DOHH2 (cell line): Measurements from ENCODE around the gene NEK8.

ENCODE experiments used
- H3F3A ChIP-seq: fragments of 200-600 bp; sonication (generic), shearing (Covaris generic); 2 replicates; pipeline ENCODE4 v1.6.0; 2016; ENCODE audit warnings: antibody characterized with exemption, mild to moderate bottlenecking; ENCODE audit not compliant: control insufficient read depth, insufficient read depth
- H3K27ac ChIP-seq: fragments of 200-600 bp; sonication (generic); 2 replicates; pipeline ENCODE4 v1.5.1; 2014; ENCODE audit warnings: low read depth, mild to moderate bottlenecking, low read length, moderate library complexity
- H3K27me3 ChIP-seq: fragments of 200-600 bp; sonication (generic); 2 replicates; pipeline ENCODE4 v1.6.1; 2014; ENCODE audit warnings: mild to moderate bottlenecking, low read length, mixed read lengths; ENCODE audit not compliant: control insufficient read depth
- H3K36me3 ChIP-seq: fragments of 200-600 bp; sonication (generic); 2 replicates; pipeline ENCODE4 v1.6.1; 2014; ENCODE audit warnings: mild to moderate bottlenecking, low read length, moderate library complexity, mixed read lengths; ENCODE audit not compliant: control insufficient read depth
- H3K4me1 ChIP-seq: fragments of 200-600 bp; sonication (generic); 2 replicates; pipeline ENCODE4 v1.6.1; 2014; ENCODE audit warnings: mild to moderate bottlenecking, low read length, mixed read lengths; ENCODE audit not compliant: control insufficient read depth
- H3K4me2 ChIP-seq: fragments of 200-600 bp; sonication (generic); 2 replicates; pipeline ENCODE4 v1.6.0; 2014; ENCODE audit warnings: mild to moderate bottlenecking, low read length, moderate library complexity
- H3K4me3 ChIP-seq: fragments of 200-600 bp; sonication (generic); 2 replicates; pipeline ENCODE4 v1.5.1; 2014; ENCODE audit warnings: mild to moderate bottlenecking, low read length, mixed read lengths
- H3K79me2 ChIP-seq: fragments of 200-600 bp; sonication (generic); 2 replicates; pipeline ENCODE4 v1.6.1; 2014; ENCODE audit warnings: mild to moderate bottlenecking, low read length, mixed read lengths; ENCODE audit not compliant: control insufficient read depth
- H3K9me2 ChIP-seq: fragments of 200-600 bp; sonication (generic); replicated peaks from 2 replicates; pipeline ENCODE4 v1.6.1; 2014; ENCODE audit warnings: mild to moderate bottlenecking, low read length, mixed read lengths; ENCODE audit not compliant: control insufficient read depth
- H3K9me3 ChIP-seq: fragments of 200-600 bp; sonication (generic); 2 replicates; pipeline ENCODE4 v1.6.1; 2014; ENCODE audit warnings: antibody characterized with exemption, low read length, mixed read lengths; ENCODE audit not compliant: control insufficient read depth, insufficient read depth
- H4K20me1 ChIP-seq: fragments of 200-600 bp; sonication (generic); 2 replicates; pipeline ENCODE4 v1.6.0; 2014; ENCODE audit warnings: low read depth, mild to moderate bottlenecking, antibody characterized with exemption, low read length, moderate library complexity; ENCODE audit not compliant: control insufficient read depth, insufficient read depth
- CTCF ChIP-seq: fragments of 200-600 bp; sonication (generic); IDR thresholded peaks from one replicate; pipeline ENCODE4 v1.5.1; 2014; ENCODE audit warnings: antibody characterized with exemption, mild to moderate bottlenecking, low read depth, low read length; ENCODE audit not compliant: poor library complexity, severe bottlenecking
- EZH2phosphoT487 ChIP-seq: fragments of 200-600 bp; sonication (generic); IDR thresholded peaks from 2 replicates; pipeline ENCODE4 v1.6.1; 2017; ENCODE audit warnings: borderline replicate concordance, mild to moderate bottlenecking, antibody characterized with exemption, low read length, moderate library complexity, mixed read lengths

NEK8 gene

GRCh38 chr17:28729950-28730330, 1.4 kb downstream of the NEK8 start:
- Histone ChIP-seq H3K9me2 (no peaks in the 10 kb centered on the region), H3K36me3 (peaks cover 13% of the 10 kb centered on the region), H3K4me2 (peak overlapping the region; percentile 100), H3F3A (peaks cover 21% of the 10 kb centered on the region), H3K79me2 (peaks cover 17% of the 10 kb centered on the region), H4K20me1 (no peaks in the 10 kb centered on the region), H3K4me1 (peaks cover 35% of the 10 kb centered on the region), H3K27me3 (no peaks in the 10 kb centered on the region), H3K4me3 (peak overlapping the region; percentile 94), H3K27ac (no peak overlapping the region), H3K9me3 (no peaks in the 10 kb centered on the region)
- TF ChIP-seq EZH2phosphoT487 = no peak
- no peak for TF ChIP-seq CTCF

- Histone ChIP-seq H3K4me3 (no peak overlapping the region), H3K4me1 (peaks cover 26% of the 10 kb centered on the region), H3K27ac (no peak overlapping the region), H4K20me1 (no peaks in the 10 kb centered on the region), H3K4me2 (no peak overlapping the region), H3K27me3 (no peaks in the 10 kb centered on the region), H3K79me2 (peaks cover 13% of the 10 kb centered on the region), H3K9me3 (peaks cover 5% of the 10 kb centered on the region; the same call in 1 of the 2 replicates), H3K9me2 (no peaks in the 10 kb centered on the region), H3F3A (peaks cover 9% of the 10 kb centered on the region), H3K36me3 (peaks cover 16% of the 10 kb centered on the region)
- TF ChIP-seq EZH2phosphoT487 = no peak
- no peak for TF ChIP-seq CTCF
Measured at GRCh38 chr17:28733346-28733745, 4.8 kb downstream of the NEK8 start.

- H3K4me1 ChIP-seq = peaks cover 30% of the 10 kb centered on the region
- H3F3A ChIP-seq = peaks cover 10% of the 10 kb centered on the region
- no peak overlapping the region for H3K4me3 ChIP-seq
- H3K27ac ChIP-seq = no peak overlapping the region
- peaks cover 30% of the 10 kb centered on the region for H3K36me3 ChIP-seq
- H4K20me1 ChIP-seq = no peaks in the 10 kb centered on the region
- no peaks in the 10 kb centered on the region for H3K9me2 ChIP-seq
- peaks cover 5% of the 10 kb centered on the region; the same call in 1 of the 2 replicates for H3K9me3 ChIP-seq
- no peak overlapping the region for H3K4me2 ChIP-seq
- TF ChIP-seq CTCF (no peak), EZH2phosphoT487 (no peak)
- no peaks in the 10 kb centered on the region for H3K27me3 ChIP-seq
- H3K79me2 ChIP-seq = peaks cover 21% of the 10 kb centered on the region
Measured at GRCh38 chr17:28734712-28735241, 6.2 kb downstream of the NEK8 start.
